MCF 10A (cell line): ENCODE results near the gene SCAMP2. TPM values are rescaled to one million over a fixed set of nuclear protein-coding genes. Genes with fewer than 3 reads are reported as not detected.

Experiments
- BruUV-seq: library from RNA; stranded (reverse); fragments of 400-500 nt; replicated peaks from 2 replicates; lab custom pipeline; 2021; lab: Mats Ljungman, UMichigan
- CTCF ChIA-PET: fragments of 300-600 bp; sonication (Branson Sonifier 250); formaldehyde crosslinking; extraction: SDS; loops from one replicate; lab custom pipeline; 2021; ENCODE audit warnings: antibody characterized with exemption, inconsistent platforms; lab: Yijun Ruan, JAX
- POLR2A ChIA-PET: fragments of 300-600, 350-650 bp; sonication (Branson Sonifier 250); formaldehyde crosslinking; extraction: SDS; loops from one replicate; lab custom pipeline; 2020; ENCODE audit warnings: antibody characterized with exemption, inconsistent platforms; lab: Yijun Ruan, JAX
- DNase-seq: peaks from one replicate; pipeline ENCODE4 v3.0.0-alpha.2; 2018; ENCODE audit not compliant: unreplicated experiment
- H3K27ac Mint-ChIP-seq: one replicate; pipeline ENCODE4 v1.8.0; 2022; ENCODE audit warnings: mild to moderate bottlenecking, low read depth, mixed read lengths; ENCODE audit not compliant: unreplicated experiment
- H3K27me3 Mint-ChIP-seq: one replicate; pipeline ENCODE4 v1.8.0; 2022; ENCODE audit warnings: mixed read lengths; ENCODE audit not compliant: insufficient read depth, unreplicated experiment
- H3K36me3 Mint-ChIP-seq: one replicate; pipeline ENCODE4 v1.8.0; 2022; ENCODE audit warnings: mild to moderate bottlenecking, moderate library complexity, mixed read lengths; ENCODE audit not compliant: insufficient read depth, unreplicated experiment
- H3K4me1 Mint-ChIP-seq: one replicate; pipeline ENCODE4 v1.8.0; 2022; ENCODE audit warnings: mixed read lengths; ENCODE audit not compliant: insufficient read depth, unreplicated experiment
- H3K4me3 Mint-ChIP-seq: one replicate; pipeline ENCODE4 v1.8.0; 2022; ENCODE audit warnings: mild to moderate bottlenecking, moderate library complexity, mixed read lengths; ENCODE audit not compliant: unreplicated experiment
- H3K9me3 Mint-ChIP-seq: one replicate; pipeline ENCODE4 v1.8.0; 2022; ENCODE audit warnings: mixed read lengths; ENCODE audit not compliant: unreplicated experiment
- CTCF ChIP-seq: fragments of 200-600 bp; IDR thresholded peaks from one replicate; pipeline ENCODE4 v1.8.0; 2022; ENCODE audit warnings: antibody characterized with exemption, mild to moderate bottlenecking; ENCODE audit not compliant: unreplicated experiment
- intact Hi-C: fragments of 100-400 bp; cut with micrococcal nuclease; formaldehyde crosslinking; loops from 2 replicates; pipeline ENCODE4 v1.14.1; 2022
- total RNA-seq: library from RNA; stranded (reverse); gene quantifications from 2 replicates; pipeline ENCODE4 v1.2.3, GENCODE V29; 2022

SCAMP2 gene
- total RNA-seq, 1 experiment from 2014 or later, result 64.4 TPM

DNA sequence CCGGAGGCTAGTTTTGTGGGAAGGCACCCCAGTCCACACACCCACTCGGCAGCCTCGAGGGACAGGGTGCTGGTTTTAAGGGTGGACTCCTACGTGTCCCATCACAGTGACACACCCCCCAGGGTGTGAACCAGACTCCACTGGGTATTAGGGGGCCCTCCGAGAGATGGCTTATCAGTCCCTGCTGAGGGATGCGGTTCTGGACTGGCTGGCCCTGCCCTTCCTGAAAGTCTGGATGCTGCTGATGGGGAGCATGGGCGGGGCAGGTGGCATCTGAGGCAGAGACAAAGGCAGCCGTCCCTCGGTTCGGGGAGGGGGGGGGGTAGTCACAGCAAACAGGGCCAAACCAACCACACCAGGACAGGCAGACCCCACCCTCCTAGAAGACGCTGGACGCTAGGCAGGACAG is 29.3 kb downstream of the SCAMP2 start:
- peak overlapping the region; percentile 83 for H3K4me3 Mint-ChIP-seq
- no peaks in the 10 kb centered on the region for H3K4me1 Mint-ChIP-seq
- BruUV-seq, result TSS peak; percentile 28
- ChIA-PET CTCF (interaction anchor here (0.6 to 1.5 kb wide), 7 partner anchors 16 to 107 kb away, joined by 3 to 7 read pairs (median 4); no protein-coding TSS in a partner anchor), POLR2A (interaction anchor here (1.0 to 2.6 kb wide), 4 partner anchors 26 to 69 kb away, joined by 3 to 18 read pairs (median 8); no protein-coding TSS in a partner anchor)
- no peak overlapping the region for H3K27ac Mint-ChIP-seq
- no peak for TF ChIP-seq CTCF
- peaks cover 38% of the 10 kb centered on the region for H3K36me3 Mint-ChIP-seq
- intact Hi-C loops, result loop anchor here (2.0 kb wide), 1 partner anchor 57 kb away; no protein-coding TSS in a partner anchor
- no peaks in the 10 kb centered on the region for H3K9me3 Mint-ChIP-seq
- H3K27me3 Mint-ChIP-seq, result no peaks in the 10 kb centered on the region
- DNase-seq, result no peak

GRCh38 chr15:74843445-74843828 is 29.7 kb downstream of the SCAMP2 start:
- Mint-ChIP-seq H3K36me3 (peaks cover 36% of the 10 kb centered on the region), H3K9me3 (no peaks in the 10 kb centered on the region), H3K4me3 (peak overlapping the region; percentile 83), H3K4me1 (no peaks in the 10 kb centered on the region), H3K27me3 (no peaks in the 10 kb centered on the region), H3K27ac (peak overlapping the region; percentile 49)
- intact Hi-C loops, result loop anchor here (2.0 kb wide), 1 partner anchor 57 kb away; no protein-coding TSS in a partner anchor
- BruUV-seq, result TSS peak; percentile 95
- CTCF ChIA-PET, result interaction anchor here (0.6 to 1.3 kb wide), 8 partner anchors 16 to 74 kb away, joined by 3 to 6 read pairs (median 4); no protein-coding TSS in a partner anchor
- TF ChIP-seq CTCF, result no peak
- no peak for DNase-seq
- POLR2A ChIA-PET, result interaction anchor here (0.7 to 2.6 kb wide), 5 partner anchors 27 to 69 kb away, joined by 3 to 18 read pairs (median 3); no protein-coding TSS in a partner anchor

GRCh38 chr15:74842581-74843444 is 30.4 kb downstream of the SCAMP2 start, which contains the start of gene ULK3:
TSS of gene ULK3 (minus strand) at chr15:74843156. CDS start at chr15:74843105, 51 bp downstream.
- CTCF ChIA-PET, result interaction anchor here (0.5 to 2.2 kb wide), 18 partner anchors 17 to 112 kb away, joined by 3 to 12 read pairs (median 4); no protein-coding TSS in a partner anchor
- POLR2A ChIA-PET, result interaction anchor here (0.7 to 2.6 kb wide), 10 partner anchors 21 to 70 kb away, joined by 3 to 18 read pairs (median 3); no protein-coding TSS in a partner anchor
- Mint-ChIP-seq H3K27me3 (no peaks in the 10 kb centered on the region), H3K27ac (peak within 1 kb of the TSS; percentile 49), H3K9me3 (no peaks in the 10 kb centered on the region), H3K4me3 (peak within 1 kb of the TSS; percentile 83), H3K36me3 (peaks cover 30% of the 10 kb centered on the region), H3K4me1 (no peaks in the 10 kb centered on the region)
- intact Hi-C loops, result loop anchor here (1.0 to 2.0 kb wide), 3 partner anchors 26 to 58 kb away; partner anchors contain the start of gene SCAMP2
- BruUV-seq, result no TSS peak
- peak; percentile 76 for TF ChIP-seq CTCF
- peak; percentile 89 for DNase-seq
